Trophoblast cell (in vitro differentiated cells and primary cell): ENCODE results near the gene LIF.

Experiments
- DNase-seq, 2 donors: peaks; one replicate each; pipeline ENCODE4 v3.0.0-alpha.2; 2016
- H2AFZ ChIP-seq: 2 replicates; pipeline ENCODE4 v1.6.1; 2013; ENCODE audit warnings: low read length, moderate library complexity, mild to moderate bottlenecking; ENCODE audit not compliant: insufficient read depth, poor library complexity
- H2AK5ac ChIP-seq: 2 replicates; pipeline ENCODE4 v1.6.1; 2013; ENCODE audit warnings: mild to moderate bottlenecking, low read length
- H2BK120ac ChIP-seq: 2 replicates; pipeline ENCODE4 v1.6.1; 2013; ENCODE audit warnings: low read length, mild to moderate bottlenecking, moderate library complexity; ENCODE audit not compliant: insufficient read depth, poor library complexity
- H2BK12ac ChIP-seq: 2 replicates; pipeline ENCODE4 v1.6.1; 2013; ENCODE audit warnings: mild to moderate bottlenecking, low read length, moderate library complexity
- H2BK5ac ChIP-seq: 2 replicates; pipeline ENCODE4 v1.6.1; 2013; ENCODE audit warnings: low read length, low read depth, moderate library complexity, mild to moderate bottlenecking; ENCODE audit not compliant: poor library complexity
- H3K14ac ChIP-seq: 2 replicates; pipeline ENCODE4 v1.6.1; 2013; ENCODE audit warnings: mild to moderate bottlenecking, low read length
- H3K18ac ChIP-seq: 2 replicates; pipeline ENCODE4 v1.6.1; 2013; ENCODE audit warnings: mild to moderate bottlenecking, low read length
- H3K23ac ChIP-seq: 2 replicates; pipeline ENCODE4 v1.6.1; 2013; ENCODE audit warnings: low read length
- H3K27ac ChIP-seq: 2 replicates; pipeline ENCODE4 v1.5.1; 2013; ENCODE audit warnings: low read depth, mild to moderate bottlenecking, inconsistent platforms, low read length, moderate library complexity
- H3K27me3 ChIP-seq: 2 replicates; pipeline ENCODE4 v1.6.1; 2013; ENCODE audit warnings: inconsistent platforms, mild to moderate bottlenecking, low read length, moderate library complexity; ENCODE audit not compliant: insufficient read depth
- H3K36me3 ChIP-seq, 2 experiments: 1 replicate in 1 of 2; 2 replicates in 1 of 2; pipeline ENCODE4 v1.6.1; 2013; ENCODE audit warnings: low read length in 2 of 2, mild to moderate bottlenecking in 2 of 2, moderate library complexity in 1 of 2; ENCODE audit not compliant: insufficient read depth in 2 of 2, control insufficient read depth in 1 of 2
- H3K4ac ChIP-seq: 2 replicates; pipeline ENCODE4 v1.6.1; 2013; ENCODE audit warnings: low read depth, mild to moderate bottlenecking, low read length, moderate library complexity
- H3K4me1 ChIP-seq, 2 experiments: 1 replicate in 1 of 2; 2 replicates in 1 of 2; pipeline ENCODE4 v1.6.1; 2013; ENCODE audit warnings: low read length in 2 of 2, mild to moderate bottlenecking in 2 of 2, moderate library complexity in 1 of 2; ENCODE audit not compliant: insufficient read depth in 2 of 2, control insufficient read depth in 1 of 2
- H3K4me2 ChIP-seq: 2 replicates; pipeline ENCODE4 v1.6.1; 2013; ENCODE audit warnings: inconsistent platforms, mild to moderate bottlenecking, low read length, moderate library complexity
- H3K4me3 ChIP-seq: 2 replicates; pipeline ENCODE4 v1.5.1; 2013; ENCODE audit warnings: mild to moderate bottlenecking, low read depth, low read length, inconsistent platforms
- H3K79me1 ChIP-seq: one replicate; pipeline ENCODE4 v1.6.1; 2013; ENCODE audit warnings: low read length
- H3K79me2 ChIP-seq: 2 replicates; pipeline ENCODE4 v1.6.1; 2013; ENCODE audit warnings: low read length, mild to moderate bottlenecking; ENCODE audit not compliant: control insufficient read depth, insufficient read depth, poor library complexity
- H3K9ac ChIP-seq: 2 replicates; pipeline ENCODE4 v1.6.1; 2013; ENCODE audit warnings: mild to moderate bottlenecking, low read length
- H3K9me3 ChIP-seq: 2 replicates; pipeline ENCODE4 v1.6.1; 2013; ENCODE audit warnings: low read depth, mild to moderate bottlenecking, control low read depth, inconsistent platforms, low read length; ENCODE audit not compliant: insufficient read depth
- H4K12ac ChIP-seq: 2 replicates; pipeline ENCODE4 v1.6.1; 2013; ENCODE audit warnings: low read depth, mild to moderate bottlenecking, low read length, moderate library complexity
- H4K8ac ChIP-seq: 2 replicates; pipeline ENCODE4 v1.6.1; 2013; ENCODE audit warnings: low read depth, mild to moderate bottlenecking, low read length, moderate library complexity
- H4K91ac ChIP-seq: one replicate; pipeline ENCODE4 v1.6.1; 2013; ENCODE audit warnings: low read depth, mild to moderate bottlenecking, low read length, moderate library complexity
- WGBS: extraction: QIAGEN DNeasy Blood & Tissue Kit; methylation state at CpG from one replicate; pipeline ENCODE4 v1.1.7; 2013; ENCODE audit warnings: missing lambda C conversion rate; ENCODE audit not compliant: insufficient read length, insufficient coverage; ENCODE audit errors: extremely low coverage; 5-methylcytosine and 5-hydroxymethylcytosine counted together

The LIF gene

GRCh38 chr22:30210235-30210909 lies 36.2 kb downstream of the LIF start:
- no peak overlapping the region for H3K9ac ChIP-seq
- peaks cover 7% of the 10 kb centered on the region for H3K79me1 ChIP-seq
- H2AK5ac ChIP-seq: no peak overlapping the region
- DNase-seq: peak; percentile 68 to 73
- H2BK12ac ChIP-seq: peak overlapping the region; percentile 53
- H3K79me2 ChIP-seq: no peaks in the 10 kb centered on the region
- peaks cover 18 to 19% of the 10 kb centered on the region in 2 experiments for H3K4me1 ChIP-seq
- H3K36me3 ChIP-seq: no peaks in the 10 kb centered on the region
- peak overlapping the region; percentile 48 for H2BK5ac ChIP-seq
- no peak overlapping the region for H2BK120ac ChIP-seq
- H3K4ac ChIP-seq: no peak overlapping the region
- H4K8ac ChIP-seq: peak overlapping the region; percentile 21
- no peak overlapping the region for H3K4me3 ChIP-seq
- no peaks in the 10 kb centered on the region for H3K9me3 ChIP-seq
- H4K12ac ChIP-seq: no peak overlapping the region
- peak overlapping the region; percentile 32 for H3K14ac ChIP-seq
- no peak overlapping the region for H3K27ac ChIP-seq
- H3K23ac ChIP-seq: no peak overlapping the region
- H3K4me2 ChIP-seq: no peak overlapping the region
- H4K91ac ChIP-seq: peak overlapping the region; percentile 37
- no peak overlapping the region for H2AFZ ChIP-seq
- H3K27me3 ChIP-seq: no peaks in the 10 kb centered on the region
- no CpG with 5 or more reads among the region's 19 CpGs for WGBS
- H3K18ac ChIP-seq: peak overlapping the region; percentile 20

GRCh38 chr22:30209642-30210041 lies 36.9 kb downstream of the LIF start:
- Histone ChIP-seq H3K23ac (no peak overlapping the region), H3K79me2 (no peaks in the 10 kb centered on the region), H3K79me1 (peaks cover 7% of the 10 kb centered on the region), H3K18ac (no peak overlapping the region), H4K12ac (no peak overlapping the region), H3K14ac (no peak overlapping the region), H4K91ac (no peak overlapping the region), H3K27ac (no peak overlapping the region), H3K4me2 (no peak overlapping the region), H2BK12ac (peak overlapping the region; percentile 68), H3K4ac (no peak overlapping the region), H4K8ac (no peak overlapping the region), H3K27me3 (no peaks in the 10 kb centered on the region), H3K4me3 (no peak overlapping the region), H2BK120ac (no peak overlapping the region), H3K36me3 (no peaks in the 10 kb centered on the region), H2AK5ac (peak overlapping the region; percentile 40), H3K9me3 (no peaks in the 10 kb centered on the region), H3K4me1 (peaks cover 18 to 19% of the 10 kb centered on the region in 2 experiments), H3K9ac (no peak overlapping the region), H2AFZ (no peak overlapping the region), H2BK5ac (no peak overlapping the region)
- DNase-seq: no peak
- no CpG with 5 or more reads among the region's 6 CpGs for WGBS

DNA sequence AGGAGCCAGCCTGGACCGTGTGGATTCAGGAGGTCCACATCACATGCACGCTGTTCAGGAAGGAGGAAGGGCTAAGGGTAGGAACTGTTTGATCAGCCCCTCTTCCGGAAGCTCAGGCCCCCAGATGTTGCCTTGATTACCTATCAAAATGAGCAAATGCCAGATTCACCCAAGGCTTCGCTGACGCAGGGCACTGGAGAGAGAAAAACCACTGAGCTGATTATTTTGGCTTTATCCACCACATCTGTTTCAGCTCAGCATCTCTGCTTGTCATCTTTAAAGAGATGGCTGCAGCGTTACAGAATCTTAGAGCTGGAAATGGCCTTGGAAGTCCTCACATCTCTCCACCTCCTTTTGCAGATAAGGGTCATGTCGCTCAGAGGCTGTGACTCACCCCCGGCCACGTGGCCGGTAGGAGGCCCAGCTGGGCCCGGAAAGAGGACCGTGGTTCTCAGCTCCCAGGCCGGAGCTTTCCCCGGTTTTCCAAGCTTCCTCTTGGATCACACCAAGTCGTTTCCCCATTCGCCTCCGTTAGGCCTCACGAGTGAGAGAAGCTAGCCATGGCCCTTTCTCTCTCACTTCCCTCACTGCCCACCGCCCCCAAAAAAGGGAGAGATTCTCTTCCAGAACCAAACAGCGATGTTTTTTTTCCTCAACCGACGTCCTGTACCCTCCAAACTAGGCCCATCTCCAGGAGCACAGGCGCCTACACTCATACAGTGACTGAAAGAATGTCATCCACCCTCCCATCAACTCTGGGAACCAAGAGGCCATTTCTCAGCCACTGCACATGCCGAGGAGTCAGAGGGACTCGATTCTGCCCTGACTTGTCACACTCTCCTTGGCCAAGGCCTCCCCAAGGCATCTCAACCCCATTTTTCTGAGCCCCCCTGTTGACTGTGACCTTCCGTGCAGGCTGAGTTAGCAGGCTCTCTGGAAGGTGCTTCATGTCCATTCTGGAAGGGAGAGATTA lies 37.6 kb downstream of the LIF start:
- no peak overlapping the region for H4K91ac ChIP-seq
- H3K36me3 ChIP-seq: no peaks in the 10 kb centered on the region
- H2AK5ac ChIP-seq: no peak overlapping the region
- no CpG with 5 or more reads among the region's 26 CpGs for WGBS
- H3K27me3 ChIP-seq: no peaks in the 10 kb centered on the region
- H3K79me2 ChIP-seq: no peaks in the 10 kb centered on the region
- no peak overlapping the region for H3K9ac ChIP-seq
- no peaks in the 10 kb centered on the region for H3K9me3 ChIP-seq
- H3K4me3 ChIP-seq: no peak overlapping the region
- H3K23ac ChIP-seq: no peak overlapping the region
- H3K4me1 ChIP-seq: peaks cover 18 to 19% of the 10 kb centered on the region in 2 experiments
- no peak overlapping the region for H3K18ac ChIP-seq
- H4K8ac ChIP-seq: no peak overlapping the region
- no peak overlapping the region for H3K27ac ChIP-seq
- DNase-seq: peak; percentile 14 to 59
- H3K4ac ChIP-seq: no peak overlapping the region
- H2BK120ac ChIP-seq: no peak overlapping the region
- H3K4me2 ChIP-seq: no peak overlapping the region
- H2AFZ ChIP-seq: peak overlapping the region; percentile 13
- H2BK5ac ChIP-seq: no peak overlapping the region
- peak overlapping the region; percentile 16 for H2BK12ac ChIP-seq
- H3K79me1 ChIP-seq: peaks cover 7% of the 10 kb centered on the region
- H3K14ac ChIP-seq: no peak overlapping the region
- no peak overlapping the region for H4K12ac ChIP-seq

- Histone ChIP-seq H3K4me1 (peaks cover 15% of the 10 kb centered on the region in 2 experiments), H3K18ac (no peak overlapping the region), H3K9ac (no peak overlapping the region), H2AFZ (no peak overlapping the region), H3K79me2 (no peaks in the 10 kb centered on the region), H3K36me3 (no peaks in the 10 kb centered on the region), H3K14ac (no peak overlapping the region), H3K27me3 (no peaks in the 10 kb centered on the region), H3K23ac (no peak overlapping the region), H2BK5ac (no peak overlapping the region), H3K79me1 (peaks cover 7% of the 10 kb centered on the region), H3K9me3 (no peaks in the 10 kb centered on the region), H4K12ac (no peak overlapping the region), H4K91ac (no peak overlapping the region), H2AK5ac (no peak overlapping the region), H3K4me2 (no peak overlapping the region), H3K4ac (no peak overlapping the region), H3K4me3 (no peak overlapping the region), H4K8ac (no peak overlapping the region), H3K27ac (no peak overlapping the region), H2BK12ac (no peak overlapping the region), H2BK120ac (no peak overlapping the region)
- peak; percentile 84 to 89 for DNase-seq
- no CpG with 5 or more reads among the region's 16 CpGs for WGBS
Observed at GRCh38 chr22:30206944-30207343, 39.6 kb downstream of the LIF start.
